GM19238 (cell line): ENCODE data around the gene SELENOF.
"Not testable (repeated sequence)": the region's sequence is repeated elsewhere in the genome, so short reads cannot be mapped to it uniquely, and the experiment has no call there.

Experiments
- DNase-seq: peaks from one replicate; pipeline ENCODE4 v3.0.0; 2011; ENCODE audit warnings: low spot score; ENCODE audit not compliant: insufficient read length

SELENOF gene

DNA sequence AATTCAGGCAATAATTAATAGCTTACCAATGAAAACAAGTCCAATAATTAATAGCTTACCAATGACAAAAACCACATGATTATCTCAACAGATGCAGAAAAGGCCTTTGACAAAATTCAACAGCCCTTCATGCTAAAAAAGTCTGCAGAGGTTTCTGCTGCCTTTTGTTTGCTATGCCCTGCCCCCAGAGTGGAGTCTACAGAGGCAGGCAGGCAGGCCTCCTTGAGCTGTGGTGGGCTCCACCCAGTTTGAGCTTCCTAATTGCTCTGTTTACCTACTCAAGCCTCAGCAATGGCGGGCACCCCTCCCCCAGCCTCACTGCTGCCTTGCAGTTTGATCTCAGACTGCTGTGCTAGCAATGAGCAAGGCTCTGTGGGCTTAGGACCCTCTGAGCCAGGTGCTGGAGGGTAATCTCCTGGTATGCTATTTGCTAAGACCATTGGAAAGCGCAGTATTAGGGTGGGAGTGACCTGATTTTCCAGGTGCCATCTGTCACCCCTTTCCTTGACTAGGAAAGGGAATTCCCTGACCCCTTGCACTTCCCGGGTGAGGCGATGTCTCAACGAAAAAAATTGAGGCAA lies 96.6 kb downstream of the SELENOF start:
- DNase-seq = not testable (repeated sequence)

GRCh38 chr1:86814118-86814517 lies 99.8 kb downstream of the SELENOF start:
- not testable (repeated sequence) for DNase-seq
